ENCODE data around the gene DOK4. TPM values are rescaled to one million over a fixed set of nuclear protein-coding genes. Genes with fewer than 3 reads are reported as not detected.

Gene DOK4
- total RNA-seq, 4 donors from 2014 or later: 16.6 to 36.6 (median 26.6) TPM

- Histone ChIP-seq H3K4me1 (peaks cover 0 to 71% (median 30%) of the 10 kb centered on the region in 3 donors), H3K27me3 (no peaks in the 10 kb centered on the region)
- WGBS, 2 donors (ENCODE audit: low coverage in 1 of 2): 17% methylated on average over 1 of the region's 6 CpGs; no CpG with 5 or more reads in 1 of the 2 donors
These were observed 5.5 kb downstream of the DOK4 start for GRCh38 chr16:57480754-57481230.

DNA sequence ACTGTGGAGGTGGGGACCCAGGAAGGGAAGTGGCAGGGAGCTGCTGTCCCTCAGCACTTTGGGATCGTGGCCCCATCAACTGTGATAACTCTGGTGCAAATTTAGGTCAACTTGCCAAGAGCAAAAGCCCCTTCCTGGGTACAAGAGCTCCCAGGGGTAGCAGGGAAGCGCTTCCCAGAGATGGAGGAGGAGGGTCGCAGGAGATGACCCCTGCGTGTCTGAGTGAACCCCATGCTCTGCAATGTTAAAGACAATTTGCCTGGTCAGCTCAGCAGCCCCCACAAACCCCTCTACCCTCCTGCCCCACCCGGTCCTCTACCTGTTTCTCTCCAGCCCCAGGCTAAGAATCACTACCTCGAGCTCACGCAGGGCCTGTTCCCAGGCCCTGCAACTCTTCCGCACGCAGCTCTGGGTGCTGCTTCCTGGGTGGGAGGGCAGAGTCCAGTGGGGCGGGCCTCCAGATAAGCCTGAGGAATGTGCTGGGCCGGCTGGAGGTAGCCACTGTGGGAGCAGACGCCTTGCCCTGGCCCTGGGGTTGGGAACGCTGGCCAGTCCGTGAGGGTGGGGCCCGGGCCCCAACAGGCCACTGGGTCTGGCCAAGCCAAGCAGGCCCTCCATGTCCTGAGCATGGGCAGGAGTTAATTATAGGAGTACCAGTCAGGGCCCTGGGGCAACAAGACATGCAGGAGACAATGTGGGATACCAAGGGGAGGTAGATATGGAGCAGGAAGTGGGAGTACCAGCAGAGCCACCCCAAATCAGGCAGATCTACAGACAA, 6.1 kb downstream of the DOK4 start:
- Histone ChIP-seq H3K36me3 (peaks cover 0 to 6% of the 10 kb centered on the region in 2 donors), H3K9me3 (no peaks in the 10 kb centered on the region), H3K4me3 (peak overlapping the region in 1 of 2 donors; percentile 49), H3K27ac (peak overlapping the region in 3 of 4 donors; percentile 31 to 50 (median 45)), H3K27me3 (no peaks in the 10 kb centered on the region), H3K4me1 (peaks cover 0 to 68% (median 23%) of the 10 kb centered on the region in 3 donors)
- peak; percentile 78 for ATAC-seq
- TF ChIP-seq POLR2A (IDR thresholded peaks at IDR 0.05) (no peak), CTCF (IDR thresholded peaks at IDR 0.05) (no peak), EP300 (IDR thresholded peaks at IDR 0.05) (no peak)
- 30 to 49% methylated on average over 2 to 3 of the region's 15 CpGs for WGBS, 2 donors (ENCODE audit: low coverage in 1 of 2)

More at GRCh38 chr16:57480754-57481230, 5.5 kb downstream of the DOK4 start:
- peak overlapping the region in 3 of 4 donors; percentile 31 to 50 (median 45) for H3K27ac ChIP-seq
- peaks cover 0 to 4% of the 10 kb centered on the region in 2 donors for H3K36me3 ChIP-seq
- no peak for ATAC-seq
- no peaks in the 10 kb centered on the region for H3K9me3 ChIP-seq
- no peak overlapping the region for H3K4me3 ChIP-seq
- TF ChIP-seq POLR2A (IDR thresholded peaks at IDR 0.05) (no peak), CTCF (IDR thresholded peaks at IDR 0.05) (no peak), EP300 (IDR thresholded peaks at IDR 0.05) (no peak), POLR2AphosphoS5 (IDR thresholded peaks at IDR 0.05) (no peak)

- Histone ChIP-seq H3K36me3 (peaks cover 0 to 14% of the 10 kb centered on the region in 2 donors), H3K4me1 (peaks cover 0 to 60% (median 19%) of the 10 kb centered on the region in 3 donors), H3K27me3 (no peaks in the 10 kb centered on the region), H3K27ac (peak overlapping the region in 3 of 4 donors; percentile 31 to 50 (median 45)), H3K9me3 (no peaks in the 10 kb centered on the region), H3K4me3 (peak overlapping the region; percentile 17 to 49)
- TF ChIP-seq CTCF (IDR thresholded peaks at IDR 0.05) (no peak), POLR2A (IDR thresholded peaks at IDR 0.05) (no peak), EP300 (IDR thresholded peaks at IDR 0.05) (no peak), POLR2AphosphoS5 (IDR thresholded peaks at IDR 0.05) (no peak)
- 7 to 26% methylated on average over 10 to 15 of the region's 36 CpGs for WGBS, 2 donors (ENCODE audit: low coverage in 1 of 2)
- ATAC-seq: peak; percentile 47
These were observed 6.9 kb downstream of the DOK4 start for GRCh38 chr16:57479205-57479975.

- H3K27ac ChIP-seq: peak overlapping the region in 3 of 4 donors; percentile 20 to 50 (median 31)
- H3K4me1 ChIP-seq: peaks cover 0 to 53% (median 19%) of the 10 kb centered on the region in 3 donors
- ATAC-seq: no peak
- no peaks in the 10 kb centered on the region for H3K27me3 ChIP-seq
- H3K4me3 ChIP-seq: peak overlapping the region; percentile 17 to 49
- H3K36me3 ChIP-seq: peaks cover 0 to 22% of the 10 kb centered on the region in 2 donors
- 36 to 50% methylated on average over 2 to 11 of the region's 15 CpGs for WGBS, 2 donors (ENCODE audit: low coverage in 1 of 2)
- H3K9me3 ChIP-seq: no peaks in the 10 kb centered on the region
- TF ChIP-seq POLR2A (IDR thresholded peaks at IDR 0.05): no peak
- no peak for TF ChIP-seq CTCF (IDR thresholded peaks at IDR 0.05)
- TF ChIP-seq EP300 (IDR thresholded peaks at IDR 0.05): no peak
These were observed 7.7 kb downstream of the DOK4 start for GRCh38 chr16:57478396-57479204.

Measured in gastroesophageal sphincter (tissue), 4 donors.